HL-60 (cell line): Measurements from ENCODE around the gene FOXL2.

ENCODE experiments used
- CTCF ChIP-seq: IDR thresholded peaks from one replicate; pipeline ENCODE4 v1.5.1; 2011; ENCODE audit warnings: low read length, control low read depth, inconsistent platforms; ENCODE audit not compliant: insufficient read depth
- POLR2AphosphoS5 ChIP-seq: IDR thresholded peaks from 2 replicates; pipeline ENCODE4 v1.6.1; 2012; ENCODE audit warnings: low read depth

- no peak for TF ChIP-seq CTCF
- TF ChIP-seq POLR2AphosphoS5: no peak
Measured at GRCh38 chr3:138928727-138929372, 18.1 kb downstream of the FOXL2 start.
